GM18502 (cell line): ENCODE measurements around the gene IQCB1.
"Not testable (repeated sequence)": the region's sequence is repeated elsewhere in the genome, so short reads cannot be mapped to it uniquely, and the experiment has no call there.

Experiments
- ATAC-seq: cut with Tn5 transposase; IDR thresholded peaks from one replicate; pipeline ENCODE4 v1.9.1; 2021; ENCODE audit warnings: mild to moderate bottlenecking; ENCODE audit not compliant: unreplicated experiment, poor library complexity

The IQCB1 gene, protein sequence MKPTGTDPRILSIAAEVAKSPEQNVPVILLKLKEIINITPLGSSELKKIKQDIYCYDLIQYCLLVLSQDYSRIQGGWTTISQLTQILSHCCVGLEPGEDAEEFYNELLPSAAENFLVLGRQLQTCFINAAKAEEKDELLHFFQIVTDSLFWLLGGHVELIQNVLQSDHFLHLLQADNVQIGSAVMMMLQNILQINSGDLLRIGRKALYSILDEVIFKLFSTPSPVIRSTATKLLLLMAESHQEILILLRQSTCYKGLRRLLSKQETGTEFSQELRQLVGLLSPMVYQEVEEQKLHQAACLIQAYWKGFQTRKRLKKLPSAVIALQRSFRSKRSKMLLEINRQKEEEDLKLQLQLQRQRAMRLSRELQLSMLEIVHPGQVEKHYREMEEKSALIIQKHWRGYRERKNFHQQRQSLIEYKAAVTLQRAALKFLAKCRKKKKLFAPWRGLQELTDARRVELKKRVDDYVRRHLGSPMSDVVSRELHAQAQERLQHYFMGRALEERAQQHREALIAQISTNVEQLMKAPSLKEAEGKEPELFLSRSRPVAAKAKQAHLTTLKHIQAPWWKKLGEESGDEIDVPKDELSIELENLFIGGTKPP

DNA sequence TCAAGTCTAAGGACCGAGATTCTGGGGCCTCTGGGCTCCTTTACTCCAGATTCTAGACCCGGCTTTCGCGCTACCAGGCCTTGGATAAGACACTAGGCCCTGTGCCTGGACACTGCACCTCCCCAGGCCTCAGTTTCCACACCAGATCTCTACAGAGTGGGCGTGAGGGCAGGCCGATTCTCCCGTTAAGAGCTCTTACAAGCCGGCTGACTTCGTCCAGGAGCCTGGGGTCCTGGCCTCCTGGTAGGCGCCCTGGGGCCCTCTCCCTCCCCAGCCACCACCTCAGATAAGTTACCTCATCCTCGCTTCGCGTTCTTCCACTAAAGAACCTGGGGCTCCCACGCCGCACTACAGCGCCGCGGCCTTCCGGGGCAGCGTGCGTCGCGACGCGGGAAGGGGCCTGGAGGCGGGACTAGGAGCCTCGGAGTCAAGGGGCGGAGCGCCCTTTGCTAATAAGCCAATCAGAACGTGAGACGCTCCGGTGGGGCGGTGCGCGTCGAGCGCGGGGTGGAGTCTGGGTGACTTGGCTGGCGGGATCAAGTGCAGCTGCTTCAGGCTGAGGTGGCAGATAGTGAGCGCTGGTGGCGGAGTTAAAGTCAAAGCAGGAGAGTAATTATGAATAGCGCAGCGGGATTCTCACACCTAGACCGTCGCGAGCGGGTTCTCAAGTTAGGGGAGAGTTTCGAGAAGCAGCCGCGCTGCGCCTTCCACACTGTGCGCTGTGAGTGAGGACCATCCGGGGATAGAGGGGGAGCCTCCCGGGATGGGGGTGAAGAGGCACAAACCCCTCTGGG lies at the start of gene IQCB1, which contains the start of gene EAF2:
Gene IQCB1, minus strand, starts transcription at position 390 of the 794 bp plus-strand sequence. CDS start 6,100 bp downstream, outside the sequence.
Gene EAF2, plus strand, starts transcription at position 539 of the 794 bp plus-strand sequence. Its CDS starts 77 bp downstream, at position 616.
- ATAC-seq: peak; percentile 98

DNA sequence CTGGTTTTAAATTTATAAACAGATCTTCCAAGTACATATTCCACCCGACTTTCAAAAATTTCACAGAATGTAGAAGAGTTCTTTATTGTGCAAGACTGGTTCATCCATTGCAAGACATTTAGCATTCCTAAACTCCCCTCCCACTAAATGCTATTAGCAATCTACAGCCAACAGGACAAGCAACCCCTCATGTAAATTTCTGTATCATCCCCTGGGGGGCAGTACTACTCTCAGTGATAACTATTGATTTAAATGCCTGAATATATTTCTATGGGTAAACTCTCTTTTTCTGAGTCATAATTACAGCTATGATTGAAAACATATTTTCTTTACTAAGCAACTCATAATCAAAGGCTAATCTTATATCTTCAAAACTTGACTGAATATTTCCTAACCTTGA lies 48.6 kb upstream of the IQCB1 start:
- no peak for ATAC-seq

DNA sequence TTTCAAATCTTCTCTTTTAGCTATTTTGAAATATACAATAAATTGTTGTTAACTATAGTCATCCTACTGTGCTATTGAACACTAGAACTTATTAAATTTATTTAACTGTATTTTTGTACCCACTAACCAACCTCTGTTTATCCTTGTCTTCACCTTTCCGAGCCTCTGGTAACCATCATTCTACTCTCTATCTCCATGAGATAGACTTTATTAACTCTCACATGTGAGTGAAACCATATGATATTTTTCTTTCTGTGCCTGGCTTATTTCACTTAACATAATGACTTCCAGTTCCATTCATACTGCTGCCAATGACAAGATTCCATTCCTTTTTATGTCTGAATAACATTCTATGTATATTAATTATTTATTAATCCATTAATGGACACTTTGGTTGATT lies 43.6 kb upstream of the IQCB1 start:
- no peak for ATAC-seq

DNA sequence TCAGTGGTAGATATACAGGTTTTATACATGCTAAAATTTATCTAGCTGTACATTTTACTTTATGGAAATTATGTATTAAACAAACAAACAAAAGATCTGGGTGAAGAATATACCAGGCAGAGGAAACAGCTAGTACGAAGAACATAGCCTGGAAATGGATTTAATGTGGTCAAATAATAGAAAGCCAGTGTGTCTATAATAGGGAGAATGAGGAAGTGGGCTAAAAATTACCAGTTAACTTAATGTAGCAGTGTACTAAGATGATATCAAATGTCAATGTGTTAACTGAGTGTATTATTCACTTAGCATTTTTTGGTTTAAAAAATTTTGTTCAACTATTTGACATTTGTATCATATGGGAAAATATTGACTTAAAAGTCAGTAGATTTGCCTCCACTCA lies 36.6 kb upstream of the IQCB1 start:
- no peak for ATAC-seq

DNA sequence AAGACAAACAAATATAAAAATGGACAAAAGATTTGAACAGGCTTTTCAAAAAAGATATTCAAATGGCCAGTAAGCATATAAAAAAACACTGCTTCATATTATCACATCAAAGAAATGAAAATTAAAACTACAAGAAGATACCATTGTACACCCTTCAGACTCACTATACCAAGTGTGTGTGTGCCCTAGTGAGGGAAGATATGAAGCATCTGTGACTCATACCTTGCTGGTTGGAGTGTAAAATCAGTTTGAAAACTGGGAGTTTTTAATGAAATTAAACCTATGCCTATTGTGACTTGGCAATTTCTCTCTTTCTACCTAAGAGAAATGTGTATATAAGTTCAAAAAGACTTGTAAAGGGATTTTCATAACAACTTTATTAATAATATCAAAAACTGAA lies 35.9 kb upstream of the IQCB1 start:
- ATAC-seq: no peak

DNA sequence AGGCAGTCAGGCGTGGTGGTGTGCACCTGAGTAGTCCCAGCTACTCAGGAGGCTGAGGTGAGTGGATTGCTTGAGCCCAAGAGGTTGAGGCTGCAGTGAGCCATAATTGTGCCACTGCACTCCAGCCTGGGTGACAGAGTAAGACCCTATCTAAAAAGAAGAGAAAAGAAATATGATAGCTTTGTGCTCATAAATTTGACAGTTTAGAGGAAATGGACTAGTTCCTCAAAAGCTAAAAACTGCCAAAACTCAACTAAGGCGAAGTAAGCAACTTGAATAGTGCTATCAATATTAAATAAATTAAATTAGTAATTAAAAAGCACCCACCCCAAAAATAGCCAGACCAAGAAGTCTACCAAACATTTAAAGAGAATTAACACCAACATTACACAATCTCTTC lies 34.9 kb upstream of the IQCB1 start:
- ATAC-seq: no peak

DNA sequence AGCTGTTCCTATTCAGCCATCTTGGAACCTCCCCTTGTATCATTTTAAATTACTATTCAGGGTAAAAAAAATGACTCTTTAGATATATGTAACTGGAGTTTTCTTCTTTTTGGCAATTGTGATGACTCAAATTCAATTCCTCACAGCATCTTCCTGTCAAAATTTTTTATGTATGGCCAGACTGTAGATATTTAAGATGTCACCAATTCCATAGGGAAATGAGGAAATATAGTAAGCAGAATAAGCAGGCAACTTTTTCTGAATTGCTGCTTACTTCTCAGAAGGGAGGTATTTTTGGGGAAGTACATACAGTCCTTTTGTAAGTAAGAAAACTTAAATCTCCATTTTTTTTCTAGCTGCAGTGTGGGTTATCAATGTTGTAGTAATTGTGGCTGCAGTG lies 28.9 kb upstream of the IQCB1 start:
- ATAC-seq: no peak

DNA sequence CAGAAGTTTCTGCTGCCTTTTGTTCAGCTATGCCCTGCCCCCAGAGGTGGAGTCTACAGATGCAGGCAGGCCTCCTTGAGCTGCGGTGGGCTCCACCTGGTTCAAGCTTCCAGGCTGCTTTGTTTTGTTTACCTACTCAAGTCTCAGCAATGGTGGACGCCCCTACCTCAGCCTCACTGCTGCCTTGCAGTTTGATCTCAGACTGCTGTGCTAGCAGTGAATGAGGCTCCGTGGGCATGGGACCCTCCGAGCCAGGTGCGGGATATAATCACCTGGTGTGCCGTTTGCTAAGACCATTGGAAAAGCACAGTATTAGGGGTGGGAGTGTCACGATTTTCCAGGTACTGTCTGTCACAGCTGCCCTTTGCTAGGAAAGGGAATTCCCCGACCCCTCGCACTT lies 28.4 kb upstream of the IQCB1 start:
- not testable (repeated sequence) for ATAC-seq

DNA sequence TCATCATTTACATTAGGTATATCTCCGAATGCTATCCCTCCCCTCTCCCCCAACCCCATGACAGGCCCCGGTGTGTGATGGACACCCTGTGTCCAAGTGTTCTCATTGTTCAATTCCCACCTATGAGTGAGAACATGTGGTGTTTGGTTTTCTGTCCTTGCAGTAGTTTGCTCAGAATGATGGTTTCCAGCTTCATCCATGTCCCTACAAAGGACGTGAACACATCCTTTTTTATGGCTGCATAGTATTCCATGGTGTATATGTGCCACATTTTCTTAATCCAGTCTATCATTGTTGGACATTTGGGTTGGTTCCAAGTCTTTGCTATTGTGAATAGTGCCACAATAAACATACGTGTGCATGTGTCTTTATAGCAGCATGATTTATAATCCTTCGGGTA lies 22.9 kb upstream of the IQCB1 start:
- not testable (repeated sequence) for ATAC-seq

DNA sequence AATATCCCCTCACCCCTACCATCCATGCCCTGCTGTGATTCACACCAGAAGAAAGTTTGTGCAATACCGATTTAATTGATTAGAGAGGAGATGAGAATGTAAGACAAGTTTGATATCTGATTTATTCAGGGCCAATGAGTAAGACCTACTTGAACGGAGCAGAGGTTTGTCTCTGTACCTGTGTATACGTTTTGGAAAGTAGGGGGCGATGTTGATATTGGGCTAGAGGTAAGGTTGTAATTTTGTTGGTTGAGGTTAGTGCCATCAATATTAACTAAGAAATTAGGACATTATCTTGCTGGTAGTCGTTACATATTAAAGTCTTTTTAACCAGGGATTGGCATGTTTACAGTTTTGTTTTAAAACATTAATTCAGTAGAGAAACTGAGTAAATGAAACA lies 20.7 kb upstream of the IQCB1 start:
- no peak for ATAC-seq

DNA sequence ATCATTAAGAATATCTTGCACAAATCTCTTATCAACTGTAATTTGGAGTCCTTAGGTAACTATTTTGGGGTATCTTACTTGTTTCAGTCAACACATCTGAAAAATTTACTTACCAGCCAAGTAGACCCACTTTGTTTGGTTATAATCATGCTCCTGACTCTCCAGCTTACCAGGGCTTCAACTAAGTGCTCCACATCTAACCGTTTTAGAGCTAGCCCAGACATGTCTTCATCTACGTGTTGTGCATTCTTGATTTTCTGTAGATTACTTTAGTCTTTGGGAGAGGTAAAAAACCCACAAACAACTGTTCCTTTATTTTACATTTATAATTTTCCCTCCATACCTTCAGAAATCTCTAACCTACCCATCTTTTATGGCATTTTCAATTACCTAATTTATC lies 17.4 kb upstream of the IQCB1 start:
- no peak for ATAC-seq

DNA sequence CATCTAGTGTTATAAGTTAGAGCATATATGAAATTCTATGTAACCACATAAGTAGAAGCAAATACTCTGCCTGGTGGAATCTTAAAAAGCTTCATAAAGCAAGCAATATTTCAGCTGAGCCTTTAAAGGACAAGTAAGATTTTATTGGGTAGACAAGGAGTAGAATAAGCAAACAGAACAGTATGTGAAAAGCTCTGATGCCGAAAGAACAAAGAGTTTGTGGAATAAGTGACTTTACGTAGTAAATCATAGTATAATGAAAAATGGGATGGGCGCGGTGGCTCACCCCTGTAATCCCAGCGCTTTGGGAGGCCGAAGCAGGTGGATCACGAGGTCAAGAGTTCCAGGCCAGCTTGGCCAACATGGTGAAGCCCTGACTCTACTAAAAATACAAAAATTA lies 10.0 kb upstream of the IQCB1 start:
- no peak for ATAC-seq

DNA sequence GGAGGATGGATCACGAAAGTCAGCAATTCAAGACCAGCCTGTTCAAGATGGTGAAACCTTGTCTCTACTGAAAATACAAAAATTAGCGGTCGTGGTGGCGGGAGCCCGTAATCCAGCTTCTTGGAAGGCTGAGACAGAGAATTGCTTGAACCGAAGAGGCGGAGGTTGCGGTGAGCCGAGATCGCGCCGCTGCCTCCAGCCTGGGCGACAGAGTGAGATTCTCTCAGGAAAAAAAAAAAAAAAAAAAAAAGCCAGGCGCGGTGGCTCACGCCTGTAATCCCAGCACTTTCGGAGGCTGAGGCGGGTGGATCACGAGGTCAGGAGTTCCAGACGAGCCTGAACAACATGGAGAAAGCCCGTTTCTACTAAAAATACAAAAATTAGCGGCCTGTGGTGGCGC lies 5.1 kb upstream of the IQCB1 start:
- ATAC-seq: no peak

DNA sequence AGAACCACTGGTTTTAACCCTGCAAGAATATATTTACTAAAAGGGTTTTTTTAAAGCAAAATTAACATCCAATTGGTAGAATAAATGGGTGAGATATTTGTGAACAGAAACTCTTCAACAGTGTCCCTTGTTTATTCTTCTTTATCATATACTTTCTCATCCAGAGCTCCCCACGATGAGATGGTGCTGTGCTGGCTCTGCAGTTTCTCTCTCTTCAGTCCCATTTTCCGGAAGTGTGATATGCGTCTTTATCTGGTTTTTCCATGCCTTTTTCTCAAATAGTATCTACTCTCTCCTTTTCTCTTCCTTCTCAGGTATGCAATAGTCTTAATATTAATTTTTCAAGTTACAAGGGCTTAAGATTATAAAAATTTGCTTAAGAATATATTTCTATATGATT lies 1.6 kb upstream of the IQCB1 start:
- ATAC-seq: no peak

DNA sequence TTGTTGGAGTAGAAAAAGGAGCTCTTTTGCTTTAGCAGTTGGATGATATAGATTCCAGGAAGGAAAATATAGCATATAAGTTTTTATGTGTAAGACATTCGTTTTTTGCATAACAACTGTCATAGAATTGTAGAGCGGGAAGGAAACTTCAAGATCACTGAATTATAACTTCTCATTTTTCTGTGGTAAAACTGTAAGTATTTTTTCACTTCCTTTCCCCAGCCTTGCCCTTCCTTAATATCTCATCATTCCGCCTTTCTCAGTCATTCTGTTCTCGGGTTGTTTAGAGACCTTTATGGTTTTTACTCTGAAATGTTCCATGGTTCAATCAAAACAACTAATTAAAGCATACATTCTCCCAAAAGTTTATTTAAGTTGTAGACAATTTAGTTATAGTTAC lies 1.2 kb upstream of the IQCB1 start:
- no peak for ATAC-seq

DNA sequence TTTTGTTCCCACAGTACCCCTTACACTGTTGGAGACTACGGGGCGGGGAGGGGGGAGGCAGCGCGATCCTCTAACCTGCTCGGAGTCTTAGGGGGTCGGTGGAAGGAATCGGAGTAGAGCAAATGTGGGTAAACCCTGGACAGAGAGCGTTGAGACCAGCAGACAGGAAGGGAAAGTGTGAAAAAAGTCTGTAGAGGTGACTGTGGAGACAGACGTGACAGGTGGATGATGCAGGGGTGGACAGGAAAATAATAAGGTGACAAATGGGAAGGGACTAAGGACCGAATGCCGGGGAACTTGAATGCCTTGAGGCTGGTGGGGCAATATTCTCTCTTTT lies 573 bp upstream of the IQCB1 start:
- no peak for ATAC-seq

DNA sequence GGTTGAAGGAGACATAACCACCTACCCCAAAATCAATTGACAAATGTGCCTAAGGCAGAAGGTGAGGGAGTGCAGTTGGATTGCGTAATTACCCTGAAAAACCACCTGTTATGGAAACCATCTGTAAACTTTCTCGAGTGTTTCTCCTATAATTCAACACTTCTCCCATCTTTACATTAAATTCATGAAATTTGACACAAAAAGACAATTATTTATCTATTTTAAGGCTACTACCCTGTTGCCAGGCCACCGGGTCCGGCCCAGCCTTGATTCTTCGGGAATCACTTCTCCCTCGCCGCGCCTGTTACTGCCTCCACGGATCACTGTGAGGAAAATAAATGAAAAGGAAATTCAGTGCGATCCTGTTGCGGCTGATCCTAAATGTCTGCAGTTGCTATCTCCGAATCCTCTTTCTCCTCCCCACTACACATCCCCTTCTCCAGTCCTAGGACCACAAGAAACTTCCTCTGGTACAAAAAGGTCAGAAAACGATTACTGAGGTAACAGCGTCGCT lies 646 bp downstream of the IQCB1 start:
- no peak for ATAC-seq

DNA sequence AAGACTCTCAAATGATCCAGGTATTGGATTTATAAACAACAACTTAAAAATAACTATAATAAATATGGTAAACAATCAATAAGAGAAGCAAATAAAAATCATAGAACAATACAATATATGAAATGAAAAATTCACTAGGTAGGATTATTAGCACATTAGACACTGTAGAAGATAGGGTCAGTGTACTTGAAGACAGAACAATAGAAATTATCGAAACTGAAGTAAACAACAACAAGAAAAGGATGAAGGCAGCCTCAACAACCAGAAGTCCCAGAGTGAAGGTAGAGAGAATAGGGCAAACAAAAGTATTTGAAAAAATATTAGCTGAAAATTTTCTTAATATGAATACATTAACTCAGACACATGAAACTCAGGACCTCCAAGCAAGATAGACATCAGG lies 11.9 kb downstream of the IQCB1 start:
- ATAC-seq: no peak

DNA sequence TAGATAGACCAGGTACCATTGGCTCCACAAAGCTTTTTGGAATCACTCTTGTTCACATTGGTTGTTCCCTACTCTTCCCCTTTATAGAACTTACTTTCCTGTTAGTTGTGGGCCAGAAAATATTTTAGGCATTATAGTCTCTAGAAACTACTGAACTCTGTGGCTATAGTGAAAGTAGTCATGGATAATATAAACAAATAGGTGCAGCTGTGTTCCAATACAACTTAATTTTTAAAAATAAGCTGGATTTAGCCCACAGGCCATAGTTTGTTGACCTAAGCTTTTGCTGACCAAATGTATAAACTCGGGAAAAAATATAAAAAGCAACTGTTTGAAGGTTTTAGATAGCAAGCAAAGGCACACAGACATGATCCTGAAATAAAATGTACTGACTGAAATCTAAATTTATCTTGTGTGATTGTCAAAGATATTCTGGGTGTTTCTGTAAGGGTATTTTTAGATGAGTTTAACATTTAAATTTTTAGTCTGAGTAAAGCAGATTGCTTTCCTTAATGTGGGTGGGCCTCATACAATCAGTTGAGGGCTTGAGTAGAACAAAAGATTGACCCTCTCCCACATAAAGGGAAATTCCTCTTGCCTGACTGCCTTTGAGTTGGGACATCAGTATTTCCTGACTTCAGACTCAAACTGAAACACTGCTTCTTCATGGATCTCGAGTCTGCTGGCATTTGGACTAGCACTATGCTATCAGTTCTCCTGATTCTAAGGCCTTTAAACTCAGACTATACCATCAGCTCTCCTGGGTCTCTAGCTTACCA lies 13.2 kb downstream of the IQCB1 start:
- ATAC-seq: no peak

DNA sequence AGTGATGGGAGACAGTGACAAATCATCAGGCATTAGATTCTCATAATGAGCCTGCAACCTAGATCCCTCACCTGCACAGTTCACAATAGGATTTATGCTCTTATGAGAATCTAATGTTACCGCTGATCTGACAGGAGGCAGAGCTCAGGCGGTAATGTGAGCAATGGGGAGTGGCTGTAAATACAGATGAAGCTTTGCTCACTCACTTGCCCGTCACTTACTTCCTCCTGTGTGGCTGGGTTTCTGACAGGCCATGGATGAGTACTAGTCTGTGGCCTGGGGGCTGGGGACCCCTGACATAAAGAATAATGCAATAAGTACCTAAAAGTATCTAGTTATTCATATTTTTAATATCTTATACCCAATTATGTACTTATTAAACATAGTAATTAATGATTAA lies 15.6 kb downstream of the IQCB1 start:
- no peak for ATAC-seq
